ENCODE measurements around the gene VGLL4. TPM values are rescaled to one million over a fixed set of nuclear protein-coding genes. Genes with fewer than 3 reads are reported as not detected.

Gene VGLL4
- total RNA-seq, 1 donor from 2014 or later: 99.4 TPM

DNA sequence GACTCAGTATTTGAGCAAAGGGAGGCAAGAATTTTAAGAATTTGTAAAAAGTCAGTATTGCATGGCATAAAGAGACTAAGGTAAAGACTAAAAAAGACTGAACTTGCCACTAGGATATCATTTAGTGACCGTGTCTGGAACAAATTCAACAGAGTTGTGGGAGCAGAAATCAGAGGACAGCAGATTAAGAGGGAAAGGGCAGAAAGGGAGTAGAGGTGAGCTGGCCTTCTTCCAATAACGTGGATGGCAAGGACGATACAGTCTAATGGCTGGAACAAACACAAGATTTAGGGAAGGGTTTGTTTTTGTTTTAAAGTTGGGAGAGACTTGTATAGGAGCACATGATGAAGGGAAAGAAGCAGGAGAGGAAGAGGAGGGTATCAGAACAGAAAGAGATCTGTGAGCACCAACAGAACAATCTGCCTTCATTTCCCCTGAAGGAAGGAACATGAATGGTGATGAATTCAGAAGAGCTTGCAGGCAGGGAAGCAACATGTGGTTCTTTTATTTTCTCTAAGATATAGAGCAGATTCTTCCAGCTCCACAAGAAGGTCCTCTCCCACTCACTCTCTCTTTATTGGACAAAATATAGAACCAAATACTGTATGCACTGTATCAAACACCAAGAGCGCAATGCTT is 8.6 kb downstream of the VGLL4 start:
- no peaks in the 10 kb centered on the region for H3K27me3 ChIP-seq
- no peaks in the 10 kb centered on the region for H3K9me3 ChIP-seq
- peak overlapping the region; percentile 50 for H3K27ac ChIP-seq
- intact Hi-C loops (cut with DNase I): no loop called here
- H3K36me3 ChIP-seq: no peaks in the 10 kb centered on the region
- TF ChIP-seq POLR2AphosphoS5 (IDR thresholded peaks at IDR 0.05; ENCODE audit: insufficient read depth in 1 of 2, low read depth in 1 of 2): no peak
- TF ChIP-seq, protein P1, sequence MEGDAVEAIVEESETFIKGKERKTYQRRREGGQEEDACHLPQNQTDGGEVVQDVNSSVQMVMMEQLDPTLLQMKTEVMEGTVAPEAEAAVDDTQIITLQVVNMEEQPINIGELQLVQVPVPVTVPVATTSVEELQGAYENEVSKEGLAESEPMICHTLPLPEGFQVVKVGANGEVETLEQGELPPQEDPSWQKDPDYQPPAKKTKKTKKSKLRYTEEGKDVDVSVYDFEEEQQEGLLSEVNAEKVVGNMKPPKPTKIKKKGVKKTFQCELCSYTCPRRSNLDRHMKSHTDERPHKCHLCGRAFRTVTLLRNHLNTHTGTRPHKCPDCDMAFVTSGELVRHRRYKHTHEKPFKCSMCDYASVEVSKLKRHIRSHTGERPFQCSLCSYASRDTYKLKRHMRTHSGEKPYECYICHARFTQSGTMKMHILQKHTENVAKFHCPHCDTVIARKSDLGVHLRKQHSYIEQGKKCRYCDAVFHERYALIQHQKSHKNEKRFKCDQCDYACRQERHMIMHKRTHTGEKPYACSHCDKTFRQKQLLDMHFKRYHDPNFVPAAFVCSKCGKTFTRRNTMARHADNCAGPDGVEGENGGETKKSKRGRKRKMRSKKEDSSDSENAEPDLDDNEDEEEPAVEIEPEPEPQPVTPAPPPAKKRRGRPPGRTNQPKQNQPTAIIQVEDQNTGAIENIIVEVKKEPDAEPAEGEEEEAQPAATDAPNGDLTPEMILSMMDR (IDR thresholded peaks at IDR 0.05): no peak
- no peak for TF ChIP-seq POLR2A (IDR thresholded peaks at IDR 0.05)
- no peak overlapping the region for H3K4me3 ChIP-seq
- H3K4me1 ChIP-seq: peaks cover 99% of the 10 kb centered on the region
- no peak for DNase-seq (ENCODE audit: extremely low spot score in 2 of 2)

DNA sequence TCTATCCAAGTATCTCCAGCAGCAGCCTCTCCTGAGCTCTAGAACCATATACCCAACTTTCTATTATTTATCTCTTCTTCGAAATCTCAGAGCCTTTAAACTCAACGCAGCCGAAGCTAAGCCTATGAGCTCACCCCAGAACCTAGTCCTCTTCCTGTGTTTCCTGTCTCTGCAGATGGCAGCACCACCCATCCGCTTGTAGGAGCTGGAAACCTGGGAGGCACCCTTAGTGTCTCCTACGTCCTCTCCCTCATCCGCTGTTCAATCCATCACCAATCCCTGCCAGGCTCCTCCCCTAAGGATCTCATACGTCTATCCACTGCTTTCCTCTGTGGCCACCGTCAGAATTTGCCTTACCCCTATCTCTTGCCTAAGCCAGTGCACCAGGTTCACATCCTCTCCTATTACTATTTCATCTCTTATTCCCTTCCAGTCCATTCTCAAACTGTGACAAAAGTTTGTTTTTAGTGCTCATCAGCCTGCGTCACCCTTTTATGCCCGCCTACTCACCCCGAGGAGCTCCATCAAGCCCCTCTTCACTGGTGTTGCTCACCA is 9.6 kb downstream of the VGLL4 start:
- Histone ChIP-seq H3K27me3 (no peaks in the 10 kb centered on the region), H3K4me1 (peaks cover 97% of the 10 kb centered on the region), H3K27ac (peak overlapping the region; percentile 50), H3K36me3 (no peaks in the 10 kb centered on the region), H3K9me3 (no peaks in the 10 kb centered on the region), H3K4me3 (no peak overlapping the region)
- no peak for DNase-seq (ENCODE audit: extremely low spot score in 2 of 2)
- intact Hi-C loops (cut with DNase I): no loop called here
- no peak for TF ChIP-seq POLR2A (IDR thresholded peaks at IDR 0.05)
- TF ChIP-seq, protein P1 (IDR thresholded peaks at IDR 0.05): no peak
- TF ChIP-seq POLR2AphosphoS5 (IDR thresholded peaks at IDR 0.05; ENCODE audit: insufficient read depth in 1 of 2, low read depth in 1 of 2): no peak

DNA sequence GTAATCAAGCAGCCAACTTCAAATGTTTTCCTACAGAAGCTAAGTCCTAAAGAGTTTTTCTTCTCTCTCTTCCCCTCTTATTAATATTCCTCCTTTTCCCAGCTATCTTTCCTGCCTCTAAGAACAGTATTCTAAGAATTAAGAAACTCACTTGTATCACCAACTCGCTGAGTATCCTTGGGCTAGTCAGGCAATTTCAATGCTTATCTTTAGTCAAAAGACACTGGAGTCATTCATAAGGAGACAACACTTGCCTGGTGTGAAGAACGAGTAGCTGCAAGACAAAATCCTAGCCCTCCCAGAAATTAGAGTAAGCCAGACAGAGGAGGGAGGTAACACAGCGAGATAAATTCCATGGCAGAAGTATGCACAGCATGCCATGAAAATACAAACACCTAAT is 10.7 kb downstream of the VGLL4 start:
- H3K4me1 ChIP-seq: peaks cover 92% of the 10 kb centered on the region

DNA sequence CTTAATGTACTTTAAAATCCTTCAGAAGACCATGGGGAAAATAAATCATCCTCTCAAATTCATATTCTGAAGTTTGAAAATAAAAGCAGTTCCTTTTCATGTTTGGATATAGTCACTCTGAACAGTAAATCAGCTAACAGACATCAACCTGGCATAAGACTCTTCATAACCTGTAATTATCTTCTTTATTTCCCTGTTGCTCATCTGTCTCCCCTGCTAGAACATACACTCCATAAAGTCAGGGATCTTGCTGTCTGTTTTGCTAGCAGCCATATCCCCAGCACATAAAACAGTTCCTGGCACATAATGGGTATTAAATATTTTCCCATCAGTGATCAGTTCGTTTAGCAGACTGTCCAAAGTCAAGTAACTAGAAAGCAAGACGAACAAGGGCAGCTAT is 11.2 kb downstream of the VGLL4 start:
- H3K9me3 ChIP-seq: no peaks in the 10 kb centered on the region
- intact Hi-C loops (cut with DNase I): no loop called here
- H3K27ac ChIP-seq: peak overlapping the region; percentile 1

More for the DNA sequence above, 10.7 kb downstream of the VGLL4 start:
- Histone ChIP-seq H3K36me3 (no peaks in the 10 kb centered on the region), H3K9me3 (no peaks in the 10 kb centered on the region), H3K27ac (peak overlapping the region; percentile 1), H3K27me3 (no peaks in the 10 kb centered on the region), H3K4me3 (no peak overlapping the region)
- DNase-seq (ENCODE audit: extremely low spot score in 2 of 2): no peak
- intact Hi-C loops (cut with DNase I): no loop called here
- TF ChIP-seq POLR2A (IDR thresholded peaks at IDR 0.05) (no peak), POLR2AphosphoS5 (IDR thresholded peaks at IDR 0.05; ENCODE audit: insufficient read depth in 1 of 2, low read depth in 1 of 2) (no peak)
- TF ChIP-seq, protein P1 (IDR thresholded peaks at IDR 0.05): no peak

More for the DNA sequence above, 11.2 kb downstream of the VGLL4 start:
- Histone ChIP-seq H3K36me3 (no peaks in the 10 kb centered on the region), H3K4me3 (no peak overlapping the region), H3K27me3 (no peaks in the 10 kb centered on the region), H3K4me1 (peaks cover 88% of the 10 kb centered on the region)
- no peak for DNase-seq (ENCODE audit: extremely low spot score in 2 of 2)
- TF ChIP-seq POLR2A (IDR thresholded peaks at IDR 0.05) (no peak), POLR2AphosphoS5 (IDR thresholded peaks at IDR 0.05; ENCODE audit: insufficient read depth in 1 of 2, low read depth in 1 of 2) (no peak)
- TF ChIP-seq, protein P1 (IDR thresholded peaks at IDR 0.05): no peak
